ENCODE data around the gene NDUFV3. TPM values are rescaled to one million over a fixed set of nuclear protein-coding genes. Genes with fewer than 3 reads are reported as not detected.

The NDUFV3 gene
- total and polyA plus RNA-seq, 9 donors = 24.9 to 51.4 (median 37.8) TPM

- Histone ChIP-seq H3K36me3 (no peaks in the 10 kb centered on the region), H3K27ac (no peak overlapping the region), H3K9me3 (no peaks in the 10 kb centered on the region), H3K4me3 (no peak overlapping the region), H3K27me3 (no peaks in the 10 kb centered on the region), H3K4me1 (ENCODE audit: insufficient read depth) (no peaks in the 10 kb centered on the region)
- 93 to 95% (median 94%) methylated on average over 19 of the region's 19 CpGs for WGBS, 3 donors
- intact Hi-C loops (cut with DNase I) = no loop called here
- no peak for DNase-seq
- TF ChIP-seq POLR2A (IDR thresholded peaks at IDR 0.05) (no peak), EP300 (IDR thresholded peaks at IDR 0.05) (no peak)
- TF ChIP-seq, protein P1, sequence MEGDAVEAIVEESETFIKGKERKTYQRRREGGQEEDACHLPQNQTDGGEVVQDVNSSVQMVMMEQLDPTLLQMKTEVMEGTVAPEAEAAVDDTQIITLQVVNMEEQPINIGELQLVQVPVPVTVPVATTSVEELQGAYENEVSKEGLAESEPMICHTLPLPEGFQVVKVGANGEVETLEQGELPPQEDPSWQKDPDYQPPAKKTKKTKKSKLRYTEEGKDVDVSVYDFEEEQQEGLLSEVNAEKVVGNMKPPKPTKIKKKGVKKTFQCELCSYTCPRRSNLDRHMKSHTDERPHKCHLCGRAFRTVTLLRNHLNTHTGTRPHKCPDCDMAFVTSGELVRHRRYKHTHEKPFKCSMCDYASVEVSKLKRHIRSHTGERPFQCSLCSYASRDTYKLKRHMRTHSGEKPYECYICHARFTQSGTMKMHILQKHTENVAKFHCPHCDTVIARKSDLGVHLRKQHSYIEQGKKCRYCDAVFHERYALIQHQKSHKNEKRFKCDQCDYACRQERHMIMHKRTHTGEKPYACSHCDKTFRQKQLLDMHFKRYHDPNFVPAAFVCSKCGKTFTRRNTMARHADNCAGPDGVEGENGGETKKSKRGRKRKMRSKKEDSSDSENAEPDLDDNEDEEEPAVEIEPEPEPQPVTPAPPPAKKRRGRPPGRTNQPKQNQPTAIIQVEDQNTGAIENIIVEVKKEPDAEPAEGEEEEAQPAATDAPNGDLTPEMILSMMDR (IDR thresholded peaks at IDR 0.05) = no peak
Measured at GRCh38 chr21:42851812-42852665, 41.1 kb upstream of the NDUFV3 start.

DNA sequence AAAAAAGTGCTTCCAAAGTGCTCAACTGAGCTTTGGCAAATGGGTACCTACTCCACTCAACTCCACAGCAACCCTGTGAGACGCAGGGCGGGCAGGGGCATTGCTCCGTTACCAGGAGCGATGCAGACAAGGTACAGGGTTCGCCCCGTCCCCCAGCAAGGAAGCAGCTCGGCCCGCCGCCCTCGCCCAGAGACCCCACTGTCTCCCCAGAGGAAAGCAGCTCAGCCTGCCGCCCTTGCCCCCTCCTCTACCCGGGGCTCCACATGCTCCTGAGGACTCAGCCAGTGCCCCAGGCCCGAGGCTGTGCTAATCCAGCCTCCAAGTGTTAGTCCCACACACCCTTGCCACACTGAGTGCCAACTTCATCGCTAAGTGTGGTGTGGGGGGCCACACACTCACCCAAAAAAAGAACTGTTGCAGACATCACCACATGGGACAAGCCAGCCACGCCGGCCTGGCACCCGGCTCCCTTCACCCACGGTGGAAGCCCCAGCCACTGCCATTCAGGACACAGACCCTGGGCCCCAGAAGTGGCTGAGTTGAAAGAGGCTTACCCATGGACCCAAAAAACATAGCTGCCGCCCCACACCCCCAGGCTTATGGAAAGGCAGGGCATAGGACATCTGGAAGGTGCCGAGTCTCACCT lies 40.1 kb upstream of the NDUFV3 start:
- 96 to 97% (median 96%) methylated on average over 20 of the region's 20 CpGs for WGBS, 3 donors
- Histone ChIP-seq H3K36me3 (no peaks in the 10 kb centered on the region), H3K4me3 (no peak overlapping the region), H3K27ac (no peak overlapping the region), H3K27me3 (no peaks in the 10 kb centered on the region), H3K9me3 (no peaks in the 10 kb centered on the region), H3K4me1 (ENCODE audit: insufficient read depth) (no peaks in the 10 kb centered on the region)
- TF ChIP-seq POLR2A (IDR thresholded peaks at IDR 0.05) (no peak), EP300 (IDR thresholded peaks at IDR 0.05) (no peak)
- TF ChIP-seq, protein P1 (IDR thresholded peaks at IDR 0.05) = no peak
- intact Hi-C loops (cut with DNase I) = no loop called here
- DNase-seq = no peak

GRCh38 chr21:42853621-42854020 lies 39.5 kb upstream of the NDUFV3 start:
- TF ChIP-seq, protein P1 (IDR thresholded peaks at IDR 0.05) = no peak
- TF ChIP-seq EP300 (IDR thresholded peaks at IDR 0.05) (no peak), POLR2A (IDR thresholded peaks at IDR 0.05) (no peak)
- no peak for DNase-seq
- intact Hi-C loops (cut with DNase I) = no loop called here
- Histone ChIP-seq H3K4me3 (no peak overlapping the region), H3K27me3 (no peaks in the 10 kb centered on the region), H3K9me3 (no peaks in the 10 kb centered on the region), H3K4me1 (ENCODE audit: insufficient read depth) (no peaks in the 10 kb centered on the region), H3K36me3 (no peaks in the 10 kb centered on the region), H3K27ac (no peak overlapping the region)
- WGBS, 3 donors = 92 to 94% (median 93%) methylated on average over 17 to 20 of the region's 20 CpGs

DNA sequence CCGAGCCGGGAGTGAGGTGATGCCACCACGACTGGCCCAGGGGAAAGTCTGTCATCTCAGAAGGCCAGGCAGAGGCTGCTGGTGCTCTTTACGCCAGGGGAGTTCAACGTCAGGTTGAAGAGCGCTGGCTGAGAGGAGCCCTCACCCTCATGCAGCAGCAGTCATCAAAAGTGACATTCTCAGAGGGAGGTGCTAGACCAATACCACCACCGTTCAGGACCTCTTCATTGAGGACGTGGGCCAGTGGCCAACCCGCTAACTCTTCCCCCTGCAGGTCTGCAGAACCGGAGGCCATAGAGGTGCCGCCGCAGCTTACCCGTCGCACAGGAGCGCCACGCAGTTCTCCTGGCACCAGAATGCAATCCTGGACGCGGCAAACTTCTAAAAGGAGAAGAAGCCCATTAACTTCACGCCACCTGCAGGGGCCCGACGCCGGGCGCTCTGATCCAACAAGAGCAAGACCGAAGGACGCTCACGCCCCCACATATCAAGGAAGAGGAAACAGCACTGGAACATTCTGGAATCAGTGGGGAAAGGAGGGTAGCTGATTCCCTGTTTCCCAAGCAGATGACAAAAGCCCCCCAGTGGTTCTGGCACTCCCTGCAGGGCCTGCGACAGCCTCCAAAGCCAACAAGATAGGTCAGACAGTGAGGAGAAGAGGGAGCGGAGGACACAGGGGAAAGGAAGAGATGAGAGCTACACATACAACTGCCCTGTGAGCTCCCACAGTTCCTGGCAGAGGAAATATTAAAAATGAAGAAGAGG lies 38.7 kb upstream of the NDUFV3 start:
- Histone ChIP-seq H3K27ac (no peak overlapping the region), H3K9me3 (no peaks in the 10 kb centered on the region), H3K4me3 (no peak overlapping the region), H3K4me1 (ENCODE audit: insufficient read depth) (no peaks in the 10 kb centered on the region), H3K27me3 (no peaks in the 10 kb centered on the region), H3K36me3 (no peaks in the 10 kb centered on the region)
- intact Hi-C loops (cut with DNase I) = no loop called here
- TF ChIP-seq, protein P1 (IDR thresholded peaks at IDR 0.05) = no peak
- TF ChIP-seq POLR2A (IDR thresholded peaks at IDR 0.05) (no peak), EP300 (IDR thresholded peaks at IDR 0.05) (no peak)
- WGBS, 3 donors = 93% methylated on average over 28 of the region's 28 CpGs
- DNase-seq = no peak

Data from ovary (tissue), 9 donors.